ENCODE data around the gene TTC31. TPM values are rescaled to one million over a fixed set of nuclear protein-coding genes. Genes with fewer than 3 reads are reported as not detected.

TTC31 gene
- total RNA-seq, 1 donor from 2014 or later, result 16.8 TPM

DNA sequence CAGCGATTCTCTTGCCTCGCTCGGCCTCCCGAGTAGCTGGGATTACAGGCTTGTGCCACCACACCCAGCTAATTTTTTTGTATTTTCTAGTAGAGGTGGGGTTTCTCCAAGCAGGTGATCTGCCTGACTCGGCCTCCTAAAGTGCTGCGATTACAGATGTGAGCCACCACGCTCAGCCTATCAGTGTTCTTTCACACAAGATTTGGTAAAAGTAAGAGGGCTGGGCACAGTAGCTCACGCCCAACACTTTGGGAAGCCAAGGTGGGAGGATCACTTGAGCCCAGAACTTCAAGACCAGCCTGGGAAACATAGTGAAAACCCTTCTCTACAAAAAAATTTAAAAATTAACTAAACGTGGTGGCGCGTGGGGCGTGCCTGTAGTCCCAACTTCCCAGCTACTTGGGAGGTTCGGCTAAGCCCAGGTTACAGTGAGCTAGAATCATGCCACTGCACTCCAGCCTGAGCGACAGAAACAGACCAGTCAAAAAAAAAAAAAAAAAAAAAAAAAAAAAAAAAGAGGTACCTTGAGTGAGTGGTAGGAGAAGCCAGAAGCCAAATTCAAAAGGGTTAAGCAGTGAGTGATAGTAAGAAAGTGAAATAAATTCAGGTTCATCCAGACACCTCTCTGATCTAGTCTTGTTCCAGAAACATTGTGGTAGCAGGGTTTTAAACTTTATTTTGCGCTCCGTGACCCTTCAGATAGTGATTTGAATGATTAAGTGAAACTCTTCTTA, 11.4 kb upstream of the TTC31 start:
- Mint-ChIP-seq H3K36me3 (ENCODE audit: low read depth, unreplicated experiment) (peaks cover 19% of the 10 kb centered on the region), H3K27ac (ENCODE audit: unreplicated experiment) (peak overlapping the region; percentile 97), H3K9me3 (ENCODE audit: unreplicated experiment) (no peaks in the 10 kb centered on the region), H3K27me3 (ENCODE audit: unreplicated experiment) (peaks cover 8% of the 10 kb centered on the region), H3K4me3 (ENCODE audit: unreplicated experiment) (peak overlapping the region; percentile 95), H3K4me1 (ENCODE audit: unreplicated experiment) (peaks cover 10% of the 10 kb centered on the region)
- DNase-seq (ENCODE audit: low spot score), result no peak
- TF ChIP-seq, protein P1, sequence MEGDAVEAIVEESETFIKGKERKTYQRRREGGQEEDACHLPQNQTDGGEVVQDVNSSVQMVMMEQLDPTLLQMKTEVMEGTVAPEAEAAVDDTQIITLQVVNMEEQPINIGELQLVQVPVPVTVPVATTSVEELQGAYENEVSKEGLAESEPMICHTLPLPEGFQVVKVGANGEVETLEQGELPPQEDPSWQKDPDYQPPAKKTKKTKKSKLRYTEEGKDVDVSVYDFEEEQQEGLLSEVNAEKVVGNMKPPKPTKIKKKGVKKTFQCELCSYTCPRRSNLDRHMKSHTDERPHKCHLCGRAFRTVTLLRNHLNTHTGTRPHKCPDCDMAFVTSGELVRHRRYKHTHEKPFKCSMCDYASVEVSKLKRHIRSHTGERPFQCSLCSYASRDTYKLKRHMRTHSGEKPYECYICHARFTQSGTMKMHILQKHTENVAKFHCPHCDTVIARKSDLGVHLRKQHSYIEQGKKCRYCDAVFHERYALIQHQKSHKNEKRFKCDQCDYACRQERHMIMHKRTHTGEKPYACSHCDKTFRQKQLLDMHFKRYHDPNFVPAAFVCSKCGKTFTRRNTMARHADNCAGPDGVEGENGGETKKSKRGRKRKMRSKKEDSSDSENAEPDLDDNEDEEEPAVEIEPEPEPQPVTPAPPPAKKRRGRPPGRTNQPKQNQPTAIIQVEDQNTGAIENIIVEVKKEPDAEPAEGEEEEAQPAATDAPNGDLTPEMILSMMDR (IDR thresholded peaks at IDR 0.05; ENCODE audit: unreplicated experiment), result no peak

DNA sequence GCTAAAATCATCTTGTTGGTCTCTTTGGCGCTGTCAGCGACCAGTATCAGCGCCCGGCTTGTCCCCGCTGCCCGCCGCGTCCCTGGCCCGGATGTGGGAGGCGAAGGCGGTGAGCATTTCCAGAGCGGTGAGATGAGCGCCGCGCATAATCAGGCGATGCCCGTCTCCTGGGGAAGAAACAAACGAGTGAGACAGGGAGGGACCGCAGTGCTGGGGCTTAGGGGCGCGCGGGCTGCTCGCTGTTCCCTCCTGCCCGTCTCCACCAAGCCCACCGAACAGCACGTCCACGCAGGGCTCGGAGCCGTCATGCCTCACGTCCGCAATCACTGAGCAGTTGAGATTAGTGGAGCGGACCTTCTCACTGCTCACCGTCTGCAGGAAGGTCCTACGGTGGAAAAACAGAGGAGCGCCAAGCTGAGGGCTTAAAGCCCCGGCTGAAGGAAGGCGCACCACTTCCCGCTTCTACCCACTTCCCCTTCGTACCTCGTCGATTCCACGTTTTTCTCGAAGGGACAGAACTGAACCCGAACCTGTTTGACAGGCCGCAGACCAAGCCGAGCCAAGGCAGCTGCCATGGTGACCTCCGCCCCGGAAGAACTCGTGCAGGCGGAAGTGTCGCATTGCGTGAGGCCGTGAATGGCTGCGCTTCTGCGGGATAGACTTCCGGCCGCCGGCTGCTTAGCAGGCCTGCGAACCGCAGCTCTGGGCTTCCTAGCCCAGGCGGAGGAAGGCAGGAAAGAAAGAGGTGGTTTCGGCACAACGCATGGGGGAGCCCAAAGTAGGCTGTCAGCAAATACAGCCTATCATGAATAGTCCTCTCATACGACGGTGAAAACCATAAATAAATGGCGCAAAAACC, 10.6 kb upstream of the TTC31 start, which contains the start of gene MRPL53:
MRPL53 (minus strand) TSS at position 595 of the 859 bp plus-strand sequence; CDS start at position 575, 20 bp downstream.
- TF ChIP-seq, protein P1 (IDR thresholded peaks at IDR 0.05; ENCODE audit: unreplicated experiment), result no peak
- peak; percentile 91 for DNase-seq (ENCODE audit: low spot score)
- peaks cover 13% of the 10 kb centered on the region for H3K4me1 Mint-ChIP-seq (ENCODE audit: unreplicated experiment)
- H3K36me3 Mint-ChIP-seq (ENCODE audit: low read depth, unreplicated experiment), result peaks cover 25% of the 10 kb centered on the region
- peaks cover 8% of the 10 kb centered on the region for H3K27me3 Mint-ChIP-seq (ENCODE audit: unreplicated experiment)
- H3K9me3 Mint-ChIP-seq (ENCODE audit: unreplicated experiment), result no peaks in the 10 kb centered on the region
- H3K27ac Mint-ChIP-seq (ENCODE audit: unreplicated experiment), result peak within 1 kb of the TSS; percentile 97
- H3K4me3 Mint-ChIP-seq (ENCODE audit: unreplicated experiment), result peak within 1 kb of the TSS; percentile 95

DNA sequence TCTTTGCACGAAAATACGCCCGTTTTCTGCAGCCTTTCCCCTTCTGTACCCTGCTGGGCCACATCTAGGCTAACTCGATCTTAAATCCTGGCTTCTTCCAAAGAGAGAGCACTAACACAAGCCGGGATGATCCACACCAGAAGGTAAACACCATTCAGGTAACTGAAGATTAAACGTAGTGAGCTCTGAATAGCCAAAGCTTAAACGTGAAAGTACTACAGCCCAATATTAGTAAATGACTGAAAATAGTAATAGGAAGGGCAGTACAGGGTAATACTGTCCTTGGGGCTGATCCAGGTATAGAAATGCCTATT, 10.0 kb upstream of the TTC31 start:
- Mint-ChIP-seq H3K36me3 (ENCODE audit: low read depth, unreplicated experiment) (peaks cover 29% of the 10 kb centered on the region), H3K4me3 (ENCODE audit: unreplicated experiment) (peak overlapping the region; percentile 95), H3K4me1 (ENCODE audit: unreplicated experiment) (peaks cover 16% of the 10 kb centered on the region), H3K9me3 (ENCODE audit: unreplicated experiment) (no peaks in the 10 kb centered on the region), H3K27ac (ENCODE audit: unreplicated experiment) (peak overlapping the region; percentile 97), H3K27me3 (ENCODE audit: unreplicated experiment) (peaks cover 8% of the 10 kb centered on the region)
- TF ChIP-seq, protein P1 (IDR thresholded peaks at IDR 0.05; ENCODE audit: unreplicated experiment), result no peak
- no peak for DNase-seq (ENCODE audit: low spot score)

DNA sequence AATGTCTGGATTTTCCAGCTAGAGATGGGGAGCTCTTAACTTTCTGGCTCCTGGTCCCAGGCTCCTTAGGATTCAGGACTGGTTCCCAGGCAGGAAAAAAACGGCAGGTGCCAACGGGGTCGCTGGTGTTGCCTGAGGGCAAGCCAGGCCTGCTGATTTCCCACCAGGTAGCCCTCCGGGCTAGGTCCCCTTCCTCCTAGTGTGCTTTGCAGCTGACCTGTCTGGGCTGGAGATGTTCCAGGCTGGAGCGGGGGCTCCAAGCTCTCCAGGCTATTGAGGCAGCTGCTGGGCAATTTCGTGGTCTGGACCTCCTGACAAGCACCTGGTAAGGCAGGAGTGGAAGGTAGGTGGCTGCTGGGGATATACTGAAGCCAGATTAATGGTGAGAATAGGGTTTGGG, 8.4 kb upstream of the TTC31 start:
- no peak for DNase-seq (ENCODE audit: low spot score)
- no peaks in the 10 kb centered on the region for H3K9me3 Mint-ChIP-seq (ENCODE audit: unreplicated experiment)
- no peak overlapping the region for H3K27ac Mint-ChIP-seq (ENCODE audit: unreplicated experiment)
- H3K27me3 Mint-ChIP-seq (ENCODE audit: unreplicated experiment), result peaks cover 8% of the 10 kb centered on the region
- peaks cover 16% of the 10 kb centered on the region for H3K4me1 Mint-ChIP-seq (ENCODE audit: unreplicated experiment)
- H3K36me3 Mint-ChIP-seq (ENCODE audit: low read depth, unreplicated experiment), result peaks cover 29% of the 10 kb centered on the region
- peak overlapping the region; percentile 37 for H3K4me3 Mint-ChIP-seq (ENCODE audit: unreplicated experiment)
- TF ChIP-seq, protein P1 (IDR thresholded peaks at IDR 0.05; ENCODE audit: unreplicated experiment), result no peak

All from endothelial cell (in vitro differentiated cells).